Aorta (tissue), 5 donors: ENCODE measurements around the gene HSPA5. TPM values are rescaled to one million over a fixed set of nuclear protein-coding genes. Genes with fewer than 3 reads are reported as not detected.
A peak's percentile ranks its signal among the peaks of the same experiment; 100 is the strongest.

Source experiments
- ATAC-seq: fragments of 200-7000 bp; cut with Tn5 transposase; one replicate; pipeline ENCODE4 v1.9.1; 2022; ENCODE audit warnings: moderate library complexity; ENCODE audit not compliant: low FRiP score
- DNase-seq, 2 donors: peaks; one replicate each; pipeline ENCODE4 v3.0.0-alpha.2; 2020
- H3K27ac ChIP-seq, 2 donors: one replicate each; pipeline ENCODE4 v1.5.1; 2013; ENCODE audit warnings: low read length in 2 of 2, mild to moderate bottlenecking in 2 of 2, moderate library complexity in 2 of 2, control low read depth in 1 of 2, inconsistent platforms in 1 of 2, low read depth in 1 of 2
- H3K27me3 ChIP-seq, 2 donors: one replicate each; pipeline ENCODE4 v1.6.1; 2013; ENCODE audit warnings: control low read depth in 1 of 2, low read length in 1 of 2, mild to moderate bottlenecking in 1 of 2, moderate library complexity in 1 of 2; ENCODE audit not compliant: insufficient read depth in 2 of 2, control insufficient read depth in 1 of 2
- H3K36me3 ChIP-seq, 2 donors: one replicate each; pipeline ENCODE4 v1.6.1; 2013; ENCODE audit warnings: control low read depth in 1 of 2, low read length in 1 of 2, mild to moderate bottlenecking in 1 of 2; ENCODE audit not compliant: insufficient read depth in 2 of 2, control insufficient read depth in 1 of 2
- H3K4me1 ChIP-seq, 2 donors: one replicate each; pipeline ENCODE4 v1.6.1; 2013; ENCODE audit warnings: low read length in 2 of 2, control low read depth in 1 of 2, mild to moderate bottlenecking in 1 of 2, moderate library complexity in 1 of 2; ENCODE audit not compliant: insufficient read depth in 2 of 2, control insufficient read depth in 1 of 2
- H3K4me3 ChIP-seq, 2 donors: one replicate each; pipeline ENCODE4 v1.5.1; 2013; ENCODE audit warnings: low read length in 2 of 2, control low read depth in 1 of 2, mild to moderate bottlenecking in 1 of 2
- H3K9me3 ChIP-seq: one replicate; pipeline ENCODE4 v1.6.1; 2013; ENCODE audit warnings: mild to moderate bottlenecking, low read length; ENCODE audit not compliant: control insufficient read depth
- WGBS, 2 donors: extraction: QIAGEN DNeasy Blood & Tissue Kit; methylation state at CpG; one replicate each; pipeline ENCODE4 v1.1.7; 2013; 5-methylcytosine and 5-hydroxymethylcytosine counted together
- intact Hi-C, 2 donors: fragments of 100-400 bp; cut with DNase I; formaldehyde crosslinking; loops; one replicate each; pipeline versions ENCODE4 v1.14.2 to v1.15.0; 2022
- polyA plus RNA-seq, 2 donors: library from polyadenylated mRNA; stranded (reverse); fragments of 200-250 nt; gene quantifications; one replicate each; pipeline ENCODE4 v1.2.3, GENCODE V29; 2013
- total RNA-seq, 2 donors: library from RNA; stranded (reverse); fragmentation: NEBNext Ultra II Directional; extraction: Animal tissue kit (Norgen Biotek cat#: 25700); gene quantifications; one replicate each; pipeline ENCODE4 v1.2.1, GENCODE V29; 2021
- donor health status: healthy with polysubstance abuse.
- donor health status: Bipolar disorder and iron deficiency.
- donor health status: DM: no; HTN: no; CAD: no.
- donor health status: DM: no; HTN: no; CAD: no.
- donor health status: DM: yes; HTN: yes; CAD: no.

The HSPA5 gene
- total and polyA plus RNA-seq, 4 donors = 87.9 to 260 (median 147) TPM

DNA sequence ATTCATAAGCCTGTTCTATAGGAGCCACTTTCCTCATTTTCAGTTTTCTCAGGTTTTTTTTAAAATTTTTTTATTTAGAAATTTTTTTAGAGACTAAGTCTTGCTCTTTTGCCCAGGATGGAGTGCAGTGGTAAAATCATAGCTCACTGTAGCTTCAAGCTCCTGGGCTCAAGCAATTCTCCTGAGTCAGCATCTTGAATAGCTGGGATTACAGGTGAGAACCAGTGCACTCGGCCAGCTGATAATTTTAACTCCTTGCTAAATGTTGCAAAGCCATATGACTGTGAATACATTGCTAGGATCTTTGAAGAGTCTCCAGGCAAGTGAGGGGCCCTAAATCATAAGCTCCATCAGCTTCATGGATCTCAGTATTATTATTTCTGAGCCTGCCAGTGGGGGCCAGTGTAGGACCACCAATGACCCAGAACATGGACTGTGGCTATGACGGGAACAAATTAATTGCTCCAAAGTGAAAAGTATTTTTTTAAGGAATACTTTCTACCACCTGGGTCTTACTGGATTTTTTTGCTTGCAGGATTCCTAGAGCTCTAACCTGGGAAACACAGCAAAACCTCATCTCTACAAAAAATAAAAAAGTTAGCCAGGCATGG, 14.7 kb upstream of the HSPA5 start:
- Histone ChIP-seq H3K27me3 (no peaks in the 10 kb centered on the region), H3K4me1 (no peaks in the 10 kb centered on the region), H3K4me3 (no peak overlapping the region), H3K27ac (no peak overlapping the region), H3K9me3 (no peaks in the 10 kb centered on the region), H3K36me3 (no peaks in the 10 kb centered on the region)
- no peak for DNase-seq
- no peak for ATAC-seq
- 17 to 29% methylated on average over 2 of the region's 2 CpGs for WGBS, 2 donors
- intact Hi-C loops = loop anchor here in 1 of 2 donors (10.0 kb wide), 1 partner anchor 119 kb away; no protein-coding TSS in a partner anchor

- Histone ChIP-seq H3K27ac (no peak overlapping the region), H3K4me3 (no peak overlapping the region), H3K36me3 (no peaks in the 10 kb centered on the region), H3K4me1 (no peaks in the 10 kb centered on the region), H3K9me3 (no peaks in the 10 kb centered on the region), H3K27me3 (no peaks in the 10 kb centered on the region)
- no peak for ATAC-seq
- DNase-seq = no peak
- intact Hi-C loops = loop anchor here in 1 of 2 donors (10.0 kb wide), 1 partner anchor 121 kb away; no protein-coding TSS in a partner anchor
Observed at GRCh38 chr9:125254231-125254630, 13.1 kb upstream of the HSPA5 start.

DNA sequence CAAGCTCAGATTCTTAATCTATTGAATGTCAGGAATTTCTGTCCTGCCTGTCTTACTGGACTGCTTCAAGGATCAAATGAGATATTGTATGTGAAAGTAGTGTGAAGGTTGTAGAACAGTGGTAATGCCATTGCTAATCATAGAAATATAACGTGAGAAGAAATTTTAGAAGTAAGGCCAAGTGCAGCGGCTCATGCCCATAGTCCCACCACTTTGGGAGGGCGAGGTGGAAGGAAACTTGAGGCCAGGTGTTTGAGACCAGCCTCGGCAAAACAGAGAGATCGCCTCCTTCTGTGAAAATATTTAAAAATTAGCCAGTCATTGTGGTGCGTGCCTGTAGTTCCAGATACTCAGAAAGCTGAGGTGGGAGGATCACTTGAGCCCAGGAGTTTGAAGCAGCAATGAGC, 5.1 kb upstream of the HSPA5 start:
- no peaks in the 10 kb centered on the region for H3K4me1 ChIP-seq
- intact Hi-C loops = no loop called here

DNA sequence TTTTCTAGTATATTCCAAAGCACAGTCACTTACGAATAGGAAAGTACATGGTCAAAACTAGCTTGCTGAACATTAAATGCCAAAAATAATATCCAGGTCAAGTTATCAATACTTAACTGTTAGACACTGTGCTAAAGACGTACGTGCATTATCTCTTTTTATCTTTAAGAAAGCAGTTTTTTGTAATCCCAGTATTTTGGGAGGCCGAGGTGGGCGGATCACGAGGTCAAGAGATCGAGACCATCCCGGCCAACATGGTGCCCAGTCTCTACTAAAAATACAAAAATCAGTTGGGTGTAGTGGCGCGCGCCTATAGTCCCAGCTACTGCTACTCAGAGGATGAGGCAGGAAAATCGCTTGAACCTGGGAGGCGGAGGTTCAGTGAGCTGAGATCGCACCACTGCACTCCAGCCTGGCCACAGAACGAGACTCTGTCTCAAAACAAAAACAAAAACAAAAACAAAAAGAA, 2.7 kb upstream of the HSPA5 start:
- DNase-seq (peak in 1 of 2 donors; percentile 54), ATAC-seq (no peak)
- H3K4me1 ChIP-seq = no peaks in the 10 kb centered on the region
- peaks cover 3% of the 10 kb centered on the region in 2 donors for H3K36me3 ChIP-seq
- H3K4me3 ChIP-seq = no peak overlapping the region
- 88% methylated on average over 15 of the region's 15 CpGs for WGBS, 2 donors
- H3K27ac ChIP-seq = no peak overlapping the region
- intact Hi-C loops = loop anchor here (5.0 kb wide), 2 partner anchors 103 to 302 kb away; partner anchors contain the start of gene GOLGA1 (in 1 of the 2)
- H3K27me3 ChIP-seq = no peaks in the 10 kb centered on the region
- no peaks in the 10 kb centered on the region for H3K9me3 ChIP-seq

More for the DNA sequence above, 5.1 kb upstream of the HSPA5 start:
- ATAC-seq (no peak), DNase-seq (peak in 1 of 2 donors; percentile 25)
- H3K27ac ChIP-seq = no peak overlapping the region
- 81 to 87% methylated on average over 6 of the region's 6 CpGs for WGBS, 2 donors
- no peak overlapping the region for H3K4me3 ChIP-seq
- H3K27me3 ChIP-seq = no peaks in the 10 kb centered on the region
- H3K9me3 ChIP-seq = no peaks in the 10 kb centered on the region
- no peaks in the 10 kb centered on the region for H3K36me3 ChIP-seq

DNA sequence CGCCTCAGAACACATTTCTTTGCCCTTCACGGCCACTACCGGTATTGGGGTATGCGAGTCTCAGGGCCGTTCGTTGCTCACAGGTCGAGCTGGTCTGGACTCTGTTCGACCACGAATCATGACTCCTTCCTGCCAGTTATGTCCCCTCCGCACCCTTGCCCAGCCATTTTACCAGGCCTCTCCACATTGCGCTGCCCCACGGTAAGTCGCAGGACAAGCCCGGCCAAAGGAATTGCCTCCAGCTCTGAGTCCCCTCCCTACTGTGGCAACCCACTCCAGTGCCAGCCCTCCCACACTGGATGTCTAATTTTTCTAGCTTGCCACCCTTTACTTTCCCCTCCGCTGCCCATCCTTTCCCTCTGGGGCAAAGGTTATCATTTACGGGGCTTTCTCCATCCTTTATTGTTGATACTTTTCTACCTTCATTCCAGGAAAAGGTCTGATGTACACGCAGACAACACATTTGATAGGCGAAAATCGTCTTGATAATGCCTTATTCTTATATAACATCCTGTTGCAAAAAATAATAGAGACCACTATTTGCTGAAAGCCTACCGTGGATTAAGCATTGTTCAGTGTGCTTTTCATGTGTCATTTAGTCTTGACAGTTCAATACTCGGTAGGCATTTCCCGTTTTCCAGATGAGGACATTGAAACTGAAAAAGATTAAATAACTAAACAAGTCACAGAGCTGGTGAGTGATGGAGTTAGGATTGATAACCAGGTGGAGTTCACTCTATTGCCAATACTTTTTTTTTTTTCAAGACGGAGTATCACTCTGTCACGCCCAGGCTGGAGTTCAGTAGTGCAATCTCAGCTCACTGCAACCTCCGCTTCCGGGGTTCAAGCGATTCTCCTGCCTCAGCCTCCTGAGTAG, 958 bp upstream of the HSPA5 start:
- ATAC-seq = peak; percentile 27
- H3K27me3 ChIP-seq = no peaks in the 10 kb centered on the region
- DNase-seq = peak; percentile 60 to 81
- H3K4me3 ChIP-seq = peak overlapping the region; percentile 31 to 39
- peaks cover 0 to 2% of the 10 kb centered on the region in 2 donors for H3K4me1 ChIP-seq
- H3K27ac ChIP-seq = peak overlapping the region in 1 of 2 donors; percentile 88
- no peaks in the 10 kb centered on the region for H3K9me3 ChIP-seq
- WGBS, 2 donors = 24 to 26% methylated on average over 27 of the region's 27 CpGs
- peaks cover 3 to 5% of the 10 kb centered on the region in 2 donors for H3K36me3 ChIP-seq
- intact Hi-C loops = loop anchor here (5.0 kb wide), 2 partner anchors 105 to 300 kb away; partner anchors contain the start of gene GOLGA1 (in 1 of the 2)

GRCh38 chr9:125240649-125240999, 519 bp downstream of the HSPA5 start:
- H3K9me3 ChIP-seq = no peaks in the 10 kb centered on the region
- H3K27me3 ChIP-seq = no peaks in the 10 kb centered on the region
- H3K4me3 ChIP-seq = peak overlapping the region; percentile 54 to 87
- peaks cover 3 to 7% of the 10 kb centered on the region in 2 donors for H3K36me3 ChIP-seq
- peak overlapping the region; percentile 42 to 85 for H3K27ac ChIP-seq
- intact Hi-C loops = loop anchor here (5.0 kb wide), 2 partner anchors 107 to 298 kb away; partner anchors contain the start of gene GOLGA1 (in 1 of the 2)
- peaks cover 0 to 2% of the 10 kb centered on the region in 2 donors for H3K4me1 ChIP-seq
- peak in 1 of 2 donors; percentile 75 for DNase-seq
- ATAC-seq = peak; percentile 42
- WGBS, 2 donors = 0% methylated on average over 33 of the region's 33 CpGs

DNA sequence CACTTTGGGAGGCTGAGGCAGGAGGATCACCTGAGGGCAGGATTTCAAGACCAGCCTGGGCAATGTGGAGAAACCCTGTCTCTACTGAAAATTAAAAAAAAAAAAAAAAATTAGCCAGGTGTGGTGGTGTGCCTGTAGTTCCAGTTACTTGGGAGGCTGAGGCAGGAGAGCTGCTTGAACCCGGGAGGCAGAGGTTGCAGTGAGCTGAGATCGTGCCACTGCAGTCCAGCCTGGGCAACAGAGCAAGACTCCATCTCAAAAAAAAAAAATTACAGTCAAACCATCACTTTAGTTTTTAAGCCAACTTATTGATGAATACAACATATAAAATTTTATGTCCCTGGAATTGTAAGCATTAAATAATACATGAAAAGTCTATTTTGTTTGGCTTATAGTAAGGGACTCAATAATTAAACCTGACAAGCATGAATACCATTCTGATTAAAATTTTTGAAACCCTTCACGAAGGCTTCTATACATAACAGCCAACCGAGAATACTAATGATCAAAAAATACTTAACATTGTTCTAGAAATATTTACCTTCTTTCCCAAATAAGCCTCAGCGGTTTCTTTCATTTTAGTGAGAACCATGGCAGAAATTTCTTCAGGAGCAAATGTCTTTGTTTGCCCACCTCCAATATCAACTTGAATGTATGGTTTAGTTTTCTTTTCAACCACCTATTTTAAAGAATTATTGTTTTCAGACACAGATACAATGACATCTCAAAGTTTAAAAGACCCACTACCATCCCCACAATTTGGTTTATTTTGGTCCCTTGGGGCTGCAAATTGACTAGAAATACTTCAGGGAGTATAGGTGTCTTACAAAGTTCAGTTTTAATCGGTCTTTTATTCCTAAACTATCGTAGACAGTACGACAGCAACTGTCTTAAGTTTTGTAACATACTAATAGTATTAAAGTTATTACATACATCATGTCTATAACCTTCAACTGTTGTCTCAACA, 1.2 kb downstream of the HSPA5 start:
- Histone ChIP-seq H3K27me3 (no peaks in the 10 kb centered on the region), H3K36me3 (peaks cover 3 to 7% of the 10 kb centered on the region in 2 donors), H3K9me3 (no peaks in the 10 kb centered on the region), H3K4me1 (peaks cover 0 to 2% of the 10 kb centered on the region in 2 donors), H3K27ac (no peak overlapping the region), H3K4me3 (peak overlapping the region; percentile 54 to 87)
- DNase-seq (peak in 1 of 2 donors; percentile 20), ATAC-seq (no peak)
- intact Hi-C loops = loop anchor here (5.0 kb wide), 2 partner anchors 107 to 298 kb away; partner anchors contain the start of gene GOLGA1 (in 1 of the 2)
- WGBS, 2 donors = 6 to 12% methylated on average over 8 of the region's 8 CpGs
